H1 (cell line): ENCODE results near the gene CEP72. TPM values are rescaled to one million over a fixed set of nuclear protein-coding genes. Genes with fewer than 3 reads are reported as not detected.

ENCODE experiments used
- CTCF ChIA-PET: fragments of 300-600 bp; sonication (Branson Sonifier 250); formaldehyde crosslinking; loops from one replicate; lab custom pipeline; 2021; ENCODE audit not compliant: partially characterized antibody; lab: Charles Lee
- POLR2A ChIA-PET: fragments of 300-600 bp; sonication (Branson Sonifier 250); formaldehyde crosslinking; loops from one replicate; lab custom pipeline; 2021; ENCODE audit warnings: inconsistent platforms; ENCODE audit not compliant: partially characterized antibody; lab: Charles Lee
- DNase-seq, 2 experiments: peaks; one replicate each; pipeline versions ENCODE4 v3.0.0 to v3.0.0-alpha.2; 2010 to 2022; ENCODE audit warnings: low spot score in 2 of 2, low read depth in 1 of 2, mixed read lengths in 1 of 2
- FAIRE-seq: peaks from 2 replicates; lab custom pipeline; 2011; peaks lifted over from hg19 to GRCh38; lab: Jason Lieb, UNC
- H2AFZ ChIP-seq: 2 replicates; pipeline ENCODE4 v1.8.1; 2012; ENCODE audit warnings: low read length, inconsistent platforms
- H2AK5ac ChIP-seq: 2 replicates; pipeline ENCODE4 v1.6.1; 2013; ENCODE audit warnings: low read depth, low read length
- H2BK120ac ChIP-seq: replicated peaks from 2 replicates; pipeline ENCODE3; 2013; ENCODE audit warnings: low read depth, low read length, inconsistent platforms
- H2BK12ac ChIP-seq: 2 replicates; pipeline ENCODE4 v1.6.1; 2013; ENCODE audit warnings: low read depth, low read length
- H2BK15ac ChIP-seq: 2 replicates; pipeline ENCODE4 v1.6.1; 2013; ENCODE audit warnings: low read length
- H2BK20ac ChIP-seq: 2 replicates; pipeline ENCODE4 v1.6.1; 2013; ENCODE audit warnings: low read length
- H2BK5ac ChIP-seq: 2 replicates; pipeline ENCODE4 v1.6.1; 2013; ENCODE audit warnings: low read depth, low read length
- H3K14ac ChIP-seq: 2 replicates; pipeline ENCODE4 v1.6.1; 2013; ENCODE audit warnings: inconsistent platforms; ENCODE audit not compliant: insufficient read length
- H3K18ac ChIP-seq: 2 replicates; pipeline ENCODE4 v1.6.1; 2013; ENCODE audit warnings: low read length; ENCODE audit errors: extremely low read depth
- H3K23ac ChIP-seq: 2 replicates; pipeline ENCODE4 v1.6.1; 2013; ENCODE audit warnings: inconsistent platforms; ENCODE audit not compliant: insufficient read length
- H3K23me2 ChIP-seq: 2 replicates; pipeline ENCODE4 v1.6.1; 2013; ENCODE audit warnings: low read depth, low read length
- H3K27ac ChIP-seq: 2 replicates; pipeline ENCODE4 v1.6.1; 2011; ENCODE audit warnings: low read depth, low read length, inconsistent platforms
- H3K27me3 ChIP-seq, 4 experiments: replicated peaks in 1 of 4; 1 replicate in 1 of 4; 2 replicates in 3 of 4; pipeline versions ENCODE4 v1.6.1 to v1.8.1; 2011 to 2013; ENCODE audit warnings: low read length in 3 of 4, mild to moderate bottlenecking in 3 of 4, inconsistent platforms in 2 of 4, mixed read lengths in 2 of 4, moderate library complexity in 1 of 4; ENCODE audit not compliant: control insufficient read depth in 3 of 4, insufficient read depth in 3 of 4; ENCODE audit errors: extremely low read depth in 1 of 4
- H3K36me3 ChIP-seq, 4 experiments: 2 replicates each; pipeline versions ENCODE4 v1.6.1 to v1.8.1; 2011 to 2013; ENCODE audit warnings: mild to moderate bottlenecking in 4 of 4, low read length in 3 of 4, moderate library complexity in 2 of 4, control low read depth in 1 of 4, inconsistent platforms in 1 of 4; ENCODE audit not compliant: insufficient read depth in 4 of 4, control insufficient read depth in 2 of 4
- H3K4ac ChIP-seq: replicated peaks from 2 replicates; pipeline ENCODE3; 2013; ENCODE audit warnings: low read length, low read depth, mixed read lengths, inconsistent platforms; ENCODE audit not compliant: insufficient read length
- H3K4me1 ChIP-seq, 4 experiments: replicated peaks in 1 of 4; 1 replicate in 1 of 4; 2 replicates in 3 of 4; pipeline versions ENCODE4 v1.6.1 to v1.8.1; 2011 to 2013; ENCODE audit warnings: low read length in 3 of 4, inconsistent platforms in 2 of 4, mixed read lengths in 1 of 4; ENCODE audit not compliant: insufficient read depth in 4 of 4, control insufficient read depth in 3 of 4
- H3K4me2 ChIP-seq, 2 experiments: 2 replicates each; pipeline versions ENCODE4 v1.6.1 to v1.8.1; 2011 to 2013; ENCODE audit warnings: low read depth in 2 of 2, low read length in 2 of 2, control low read depth in 1 of 2, inconsistent platforms in 1 of 2, mild to moderate bottlenecking in 1 of 2; ENCODE audit not compliant: insufficient read depth in 1 of 2
- H3K4me3 ChIP-seq, 4 experiments: fragments of 200-600, 300-600 bp in 1 of 4; sonication (generic), shearing (Covaris generic), sonication (Bioruptor Twin) in 1 of 4; 2 replicates each; pipeline versions ENCODE4 v1.5.1 to v1.8.1; 2011 to 2016; ENCODE audit warnings: low read length in 4 of 4, low read depth in 3 of 4, control low read depth in 2 of 4, inconsistent platforms in 2 of 4, mild to moderate bottlenecking in 2 of 4, mixed read lengths in 1 of 4, moderate library complexity in 1 of 4; ENCODE audit not compliant: insufficient read depth in 2 of 4; ENCODE audit errors: extremely low read depth in 1 of 4
- H3K56ac ChIP-seq: replicated peaks from 2 replicates; pipeline ENCODE3; 2013; ENCODE audit warnings: low read depth, mild to moderate bottlenecking, mixed read lengths, low read length, inconsistent platforms; ENCODE audit not compliant: insufficient read length
- H3K79me1 ChIP-seq: 2 replicates; pipeline ENCODE4 v1.6.1; 2013; ENCODE audit warnings: low read depth, low read length, control low read depth
- H3K79me2 ChIP-seq, 2 experiments: 2 replicates each; pipeline versions ENCODE4 v1.6.1 to v1.8.1; 2012 to 2013; ENCODE audit warnings: low read length in 2 of 2, mild to moderate bottlenecking in 2 of 2, inconsistent platforms in 1 of 2; ENCODE audit not compliant: insufficient read depth in 2 of 2, control insufficient read depth in 1 of 2
- H3K9ac ChIP-seq, 4 experiments: replicated peaks in 1 of 4; 1 replicate in 1 of 4; 2 replicates in 3 of 4; pipeline versions ENCODE4 v1.6.1 to v1.8.1; 2011 to 2013; ENCODE audit warnings: low read depth in 3 of 4, low read length in 3 of 4, control low read depth in 2 of 4, mild to moderate bottlenecking in 2 of 4, moderate library complexity in 2 of 4, inconsistent platforms in 1 of 4; ENCODE audit errors: extremely low read depth in 1 of 4
- H3K9me3 ChIP-seq, 2 experiments: 2 replicates each; pipeline versions ENCODE4 v1.6.1 to v1.8.1; 2012 to 2013; ENCODE audit warnings: mild to moderate bottlenecking in 2 of 2, moderate library complexity in 2 of 2, control low read depth in 1 of 2, inconsistent platforms in 1 of 2, low read depth in 1 of 2, low read length in 1 of 2, mixed read lengths in 1 of 2; ENCODE audit not compliant: insufficient read depth in 2 of 2
- H4K20me1 ChIP-seq, 2 experiments: replicated peaks in 1 of 2; 2 replicates each; pipeline versions ENCODE3 to v1.8.1; 2011 to 2013; ENCODE audit warnings: inconsistent platforms in 2 of 2, low read length in 2 of 2, mild to moderate bottlenecking in 1 of 2; ENCODE audit not compliant: insufficient read depth in 2 of 2, control insufficient read depth in 1 of 2
- H4K5ac ChIP-seq: 2 replicates; pipeline ENCODE4 v1.6.1; 2013; ENCODE audit warnings: low read length, low read depth, mixed read lengths, inconsistent platforms; ENCODE audit not compliant: insufficient read length
- H4K8ac ChIP-seq: 2 replicates; pipeline ENCODE4 v1.8.0; 2013; ENCODE audit warnings: mild to moderate bottlenecking, moderate library complexity, low read length, inconsistent platforms; ENCODE audit not compliant: insufficient read depth; ENCODE audit errors: extremely low read depth
- H4K91ac ChIP-seq: replicated peaks from 2 replicates; pipeline ENCODE3; 2013; ENCODE audit warnings: low read length, mixed read lengths, inconsistent platforms; ENCODE audit not compliant: insufficient read length
- BCL11A ChIP-seq, 2 experiments: IDR thresholded peaks; one replicate each; pipeline ENCODE4 v1.6.1; 2011; ENCODE audit warnings: low read depth in 2 of 2, low read length in 2 of 2, mild to moderate bottlenecking in 2 of 2
- CEBPB ChIP-seq: IDR thresholded peaks from 2 replicates; pipeline ENCODE4 v1.6.1; 2012; ENCODE audit warnings: low read depth, low read length
- CHD2 ChIP-seq: IDR thresholded peaks from 2 replicates; pipeline ENCODE4 v1.6.1; 2012; ENCODE audit warnings: low read length, improper control_type of control experiment
- GABPA ChIP-seq: IDR thresholded peaks from 2 replicates; pipeline ENCODE4 v1.6.1; 2011; ENCODE audit warnings: mild to moderate bottlenecking, low read length, moderate library complexity, borderline replicate concordance; ENCODE audit not compliant: insufficient read depth
- GTF2F1 ChIP-seq: IDR thresholded peaks from 2 replicates; pipeline ENCODE4 v1.6.1; 2012; ENCODE audit warnings: low read depth, low read length, improper control_type of control experiment, borderline replicate concordance
- JUND ChIP-seq: IDR thresholded peaks from 2 replicates; pipeline ENCODE4 v1.6.1; 2011; ENCODE audit warnings: mild to moderate bottlenecking, improper control_type of control experiment, low read length
- KDM4A ChIP-seq: IDR thresholded peaks from one replicate; pipeline ENCODE4 v1.7.1; 2012; ENCODE audit warnings: low read depth, mild to moderate bottlenecking, moderate library complexity, low read length, inconsistent platforms; ENCODE audit not compliant: severe bottlenecking
- POLR2AphosphoS5 ChIP-seq: IDR thresholded peaks from 2 replicates; pipeline ENCODE4 v1.6.1; 2011; ENCODE audit warnings: low read depth, low read length
- POU5F1 ChIP-seq: IDR thresholded peaks from 2 replicates; pipeline ENCODE4 v1.6.1; 2011; ENCODE audit warnings: low read depth, mild to moderate bottlenecking, low read length, moderate library complexity
- RAD21 ChIP-seq, 2 experiments: IDR thresholded peaks in 1 of 2; conservative IDR thresholded peaks in 1 of 2; 2 replicates each; pipeline ENCODE4 v1.6.1; 2011; ENCODE audit warnings: low read depth in 2 of 2, low read length in 2 of 2, improper control_type of control experiment in 1 of 2, inconsistent platforms in 1 of 2, mild to moderate bottlenecking in 1 of 2, moderate library complexity in 1 of 2
- SIRT6 ChIP-seq: IDR thresholded peaks from one replicate; pipeline ENCODE4 v1.7.1; 2012; ENCODE audit warnings: low read length, inconsistent platforms
- TAF1 ChIP-seq: IDR thresholded peaks from 2 replicates; pipeline ENCODE4 v1.6.1; 2011; ENCODE audit warnings: mild to moderate bottlenecking, low read depth, low read length
- TBP ChIP-seq: IDR thresholded peaks from 2 replicates; pipeline ENCODE4 v1.6.1; 2011; ENCODE audit warnings: low read depth, low read length, improper control_type of control experiment
- WGBS, 2 experiments: shearing (Covaris generic) in 1 of 2; methylation state at CpG; one replicate each; pipeline versions ENCODE4 v1.1.6 to v1.1.7; 2013 to 2015; ENCODE audit warnings: low lambda C conversion rate in 2 of 2, mixed read lengths in 2 of 2, inconsistent platforms in 1 of 2, low coverage in 1 of 2, missing lambda C conversion rate in 1 of 2; ENCODE audit not compliant: insufficient replicate concordance in 2 of 2, insufficient coverage in 1 of 2, insufficient read length in 1 of 2; ENCODE audit errors: extremely low coverage in 1 of 2, missing lambda C conversion rate in 1 of 2; 5-methylcytosine and 5-hydroxymethylcytosine counted together
- polyA plus RNA-seq, 7 experiments: library from polyadenylated mRNA; depleted of rRNA in 3 of 7; stranded (reverse) in 5 of 7; unstranded in 2 of 7; fragments of >200 nt in 5 of 7; fragments of 200-250 nt in 2 of 7; gene quantifications; 1 replicate in 5 of 7; 2 replicates in 1 of 7; 4 replicates in 1 of 7; pipeline versions ENCODE4 v1.2.1 to v1.2.3, GENCODE V29; 2011 to 2013; ENCODE audit warnings: missing spikeins in 2 of 7, mixed read lengths in 2 of 7
- total RNA-seq: library from RNA; stranded (reverse); fragmentation: NEBNext Ultra II Directional; extraction: Animal tissue kit (Norgen Biotek cat#: 25700); gene quantifications from 2 replicates; pipeline ENCODE4 v1.2.1, GENCODE V29; 2021

Gene CEP72
- total and polyA plus RNA-seq, 2 of the 8 experiments (the other 6 are each of a cell fraction or from before 2014, with no cell fraction given) = 13.1 to 19.6 TPM

DNA sequence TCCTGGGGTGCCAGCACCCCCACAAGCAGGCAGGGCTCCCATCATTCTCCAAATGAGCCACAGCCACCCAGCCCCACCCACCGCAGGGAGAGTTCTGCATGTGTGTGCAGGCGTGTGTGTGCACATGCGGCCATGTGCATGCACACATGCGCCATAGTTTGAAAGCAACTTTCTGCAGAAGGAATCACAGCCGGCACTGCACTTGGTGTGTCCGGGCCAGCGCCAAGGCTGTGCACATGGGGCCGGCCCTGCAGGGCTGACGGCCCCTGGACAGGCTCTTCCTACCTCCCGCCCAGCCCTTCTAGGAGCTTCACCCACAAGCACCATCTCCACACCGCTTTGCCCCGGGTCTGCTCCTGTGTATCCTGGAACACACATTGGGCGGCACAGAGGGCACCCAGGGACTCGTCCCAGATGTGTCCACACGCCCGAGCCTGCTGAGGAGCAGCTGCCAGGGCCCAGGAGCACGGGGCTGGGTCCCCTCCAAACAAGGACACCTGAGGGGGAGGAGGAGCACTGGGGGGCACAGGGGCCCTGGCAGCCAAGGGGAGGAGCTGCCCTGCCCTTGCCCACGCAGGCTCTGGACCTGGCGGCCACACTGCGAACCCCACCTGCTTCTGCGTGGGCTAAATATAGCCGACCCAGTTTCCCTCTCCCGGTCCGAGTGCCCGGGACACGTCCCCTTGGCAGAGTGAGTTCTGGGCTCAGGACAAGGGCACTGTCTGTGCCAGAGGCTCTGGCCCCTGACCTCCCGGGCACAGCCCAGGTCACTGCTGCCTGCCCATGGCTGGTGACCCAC lies 61.9 kb downstream of the CEP72 start:
- Histone ChIP-seq H2AK5ac (no peak overlapping the region), H4K91ac (no peak overlapping the region), H3K4me1 (peaks cover 0 to 21% (median 10%) of the 10 kb centered on the region in 4 experiments; a peak in 6 of 7 replicates), H2BK12ac (0 out of 2 replicates have a peak overlapping the region, but pooled peaks have one; percentile 3), H4K5ac (no peak overlapping the region), H3K79me1 (no peaks in the 10 kb centered on the region), H3K4me2 (no peak overlapping the region), H3K4me3 (no peak overlapping the region), H4K20me1 (peaks cover 7 to 16% of the 10 kb centered on the region in 2 experiments), H2BK120ac (no peak overlapping the region), H4K8ac (peak overlapping the region; percentile 71; the same call in 1 of the 2 replicates), H3K9ac (no peak overlapping the region), H3K9me3 (no peaks in the 10 kb centered on the region), H2AFZ (no peak overlapping the region), H3K18ac (no peak overlapping the region), H2BK5ac (no peak overlapping the region), H3K14ac (no peak overlapping the region), H3K4ac (no peak overlapping the region), H3K36me3 (no peaks in the 10 kb centered on the region), H2BK15ac (no peak overlapping the region), H3K79me2 (no peaks in the 10 kb centered on the region), H3K23me2 (no peaks in the 10 kb centered on the region), H3K56ac (no peak overlapping the region), H3K27ac (no peak overlapping the region), H3K27me3 (peaks cover 0 to 14% (median 6%) of the 10 kb centered on the region in 4 experiments; a peak in 3 of 7 replicates), H3K23ac (no peak overlapping the region), H2BK20ac (no peak overlapping the region)
- ChIA-PET POLR2A (interaction anchor here (0.7 to 1.0 kb wide), 2 partner anchors 18 to 106 kb away, joined by 3 read pairs; no protein-coding TSS in a partner anchor), CTCF (interaction anchor here (0.9 kb wide), 1 partner anchor 232 kb away, joined by 3 read pairs; no protein-coding TSS in a partner anchor)
- peak in 1 of 2 experiments; percentile 47 for DNase-seq
- FAIRE-seq = no peak
- 87% methylated on average over 18 of the region's 27 CpGs; no CpG with 5 or more reads in 1 of the 2 experiments for WGBS, 2 experiments
- TF ChIP-seq CEBPB (no peak), GABPA (no peak), KDM4A (no peak), POLR2AphosphoS5 (no peak), JUND (no peak), BCL11A (IDR thresholded peaks at IDR 0.05; ENCODE audit: low read depth in 2 of 2, low read length in 2 of 2) (no peak), CHD2 (no peak), TBP (no peak), RAD21 (IDR thresholded peaks at IDR 0.05 in 1 of 2, conservative IDR thresholded peaks at IDR 0.05 in 1 of 2; ENCODE audit: low read depth in 2 of 2, low read length in 2 of 2) (no peak), SIRT6 (no peak), GTF2F1 (no peak), POU5F1 (no peak), TAF1 (no peak)
